Measurements from ENCODE around the gene TBC1D22A.

The TBC1D22A gene

GRCh38 chr22:46891382-46891951, 129.0 kb downstream of the TBC1D22A start:
- no peak for ATAC-seq

GRCh38 chr22:46892866-46893265, 130.4 kb downstream of the TBC1D22A start:
- no peak for ATAC-seq

- ATAC-seq, result no peak
These were observed 131.0 kb downstream of the TBC1D22A start for GRCh38 chr22:46893281-46894020.

DNA sequence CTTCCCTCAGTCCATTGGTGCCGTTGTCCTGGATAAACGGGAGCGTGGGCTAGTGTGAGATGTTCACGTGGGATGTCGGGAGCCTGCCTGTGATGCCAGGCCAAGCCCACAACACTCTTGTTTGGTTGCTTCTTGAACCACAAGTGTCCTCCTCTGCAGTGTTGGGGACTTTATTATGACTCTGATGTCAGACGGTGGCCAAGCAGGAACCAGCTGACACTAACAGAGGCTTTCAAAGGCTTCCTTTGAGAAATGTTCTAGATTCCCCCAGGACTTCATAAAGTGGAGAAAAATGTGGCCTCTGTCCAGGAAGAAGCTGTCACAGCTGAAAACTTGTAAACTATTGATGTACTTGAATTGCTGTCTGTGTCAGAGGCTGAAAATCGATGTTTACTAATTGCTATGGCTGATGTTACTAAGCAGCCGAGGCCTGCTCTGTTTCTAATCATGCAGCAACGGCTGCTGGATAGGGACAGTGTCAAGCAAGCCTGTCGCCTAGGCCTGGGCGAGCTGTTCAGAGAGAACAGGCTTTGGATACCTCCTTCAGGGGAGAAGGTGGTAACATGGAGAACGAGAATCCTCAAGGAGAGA, 131.7 kb downstream of the TBC1D22A start:
- no peak for ATAC-seq

DNA sequence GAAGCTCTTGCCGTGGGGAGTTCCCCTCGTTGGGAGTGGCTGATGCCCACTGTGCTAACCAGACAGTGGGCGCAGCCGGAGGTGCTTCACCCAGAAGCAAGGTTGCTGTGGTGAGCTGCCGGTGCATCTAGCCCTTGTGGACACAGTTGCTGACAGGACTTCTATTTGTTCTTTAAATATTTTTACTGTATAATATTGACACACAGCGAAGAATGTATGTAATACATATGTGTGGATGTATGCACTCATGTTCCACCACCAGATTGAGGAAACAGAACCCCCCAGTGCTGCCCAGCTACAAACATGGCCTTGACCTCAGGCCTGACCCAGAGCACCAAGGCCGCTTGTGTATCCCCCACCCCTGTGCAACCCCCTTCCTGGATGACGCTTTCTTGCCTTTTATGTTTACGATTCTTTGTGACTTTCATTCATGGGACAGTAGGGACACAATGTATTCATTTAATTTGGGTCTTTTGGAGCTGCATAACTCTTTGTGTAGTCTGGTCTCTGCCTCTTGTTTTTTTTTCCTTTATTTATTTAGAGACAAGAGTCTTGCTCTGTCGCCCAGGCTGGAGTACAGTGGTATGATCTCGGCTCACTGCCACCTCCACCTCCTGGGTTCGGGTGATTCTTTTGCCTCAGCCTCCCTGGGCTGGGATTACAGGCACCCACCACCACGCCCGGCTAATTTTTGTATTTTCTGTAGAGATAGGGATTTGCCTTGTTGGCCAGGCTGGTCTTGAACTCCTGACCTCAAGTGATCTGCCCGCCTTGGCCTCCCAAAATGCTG, 132.6 kb downstream of the TBC1D22A start:
- no peak for ATAC-seq

GRCh38 chr22:46895753-46896152, 133.3 kb downstream of the TBC1D22A start:
- ATAC-seq, result no peak

- no peak for ATAC-seq
These were observed 133.7 kb downstream of the TBC1D22A start for GRCh38 chr22:46896166-46896565.

DNA sequence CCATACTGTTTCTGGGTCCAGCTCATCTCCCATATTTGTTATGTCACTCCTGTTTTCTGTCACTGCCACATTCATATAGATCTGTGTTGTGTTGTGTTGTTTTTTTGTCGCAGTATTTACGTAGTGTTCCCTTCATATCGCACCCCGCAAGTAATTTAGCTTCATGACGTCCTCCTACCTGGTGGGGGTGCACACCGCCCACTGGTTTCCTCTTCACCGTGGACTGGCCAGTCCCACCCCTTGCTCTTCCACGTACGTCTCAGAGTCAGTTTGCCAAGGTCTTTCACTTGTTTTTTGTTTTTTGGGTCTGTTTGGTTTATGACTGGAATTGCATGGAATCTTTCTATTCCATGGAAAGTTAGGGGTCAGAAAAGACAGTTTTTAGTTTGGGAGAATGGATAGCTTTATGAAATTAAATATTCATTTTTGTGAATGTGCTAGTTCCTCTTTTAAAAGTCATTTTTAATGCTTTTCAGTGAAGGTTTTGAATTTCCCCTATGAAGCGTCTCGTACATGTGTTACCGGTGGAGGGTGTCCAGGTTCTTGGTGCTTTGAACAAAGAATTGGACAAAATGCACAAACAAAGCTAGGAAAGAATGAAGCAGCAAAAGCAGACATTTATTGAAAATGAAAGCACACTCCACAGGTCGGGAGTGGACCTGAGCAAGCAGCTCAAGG, 134.3 kb downstream of the TBC1D22A start:
- no peak for ATAC-seq

DNA sequence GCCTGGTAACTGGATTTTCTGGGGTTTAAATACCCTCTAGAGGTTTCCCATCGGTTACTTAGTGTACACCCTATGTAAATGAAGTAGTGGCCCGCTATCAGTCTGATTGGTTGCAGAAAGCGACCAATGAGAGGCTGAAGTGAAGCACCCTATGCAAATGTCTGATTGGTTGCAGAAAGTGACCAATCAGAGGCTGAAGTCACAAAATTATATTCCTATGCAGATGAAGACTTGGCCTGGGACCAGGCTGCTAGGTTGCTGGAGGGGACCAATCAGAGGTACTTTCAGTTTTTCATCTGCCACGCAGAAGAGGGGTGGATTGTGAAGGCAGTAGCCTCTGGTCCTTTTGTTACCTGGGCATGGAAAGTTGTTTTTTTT, 134.8 kb downstream of the TBC1D22A start:
- no peak for ATAC-seq

DNA sequence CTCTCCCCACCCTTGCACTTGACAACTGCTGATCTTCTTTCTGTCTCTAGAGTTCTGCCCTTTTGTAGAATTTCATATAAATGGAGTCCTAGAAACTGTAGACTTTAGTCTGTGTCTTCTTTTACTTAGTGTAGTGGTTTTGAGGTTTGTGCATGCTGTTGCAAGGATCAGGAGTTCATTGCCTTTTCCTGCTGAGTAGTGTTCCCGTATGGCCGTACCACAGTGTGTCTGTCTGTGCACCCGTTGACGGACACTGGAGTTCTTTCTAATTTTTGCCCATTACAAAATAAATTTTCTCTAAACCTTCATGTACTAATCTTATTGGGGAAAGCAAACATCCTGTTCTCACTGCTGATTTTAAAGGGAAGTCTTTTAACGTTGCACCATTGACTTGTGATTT, 138.1 kb downstream of the TBC1D22A start:
- ATAC-seq, result no peak

DNA sequence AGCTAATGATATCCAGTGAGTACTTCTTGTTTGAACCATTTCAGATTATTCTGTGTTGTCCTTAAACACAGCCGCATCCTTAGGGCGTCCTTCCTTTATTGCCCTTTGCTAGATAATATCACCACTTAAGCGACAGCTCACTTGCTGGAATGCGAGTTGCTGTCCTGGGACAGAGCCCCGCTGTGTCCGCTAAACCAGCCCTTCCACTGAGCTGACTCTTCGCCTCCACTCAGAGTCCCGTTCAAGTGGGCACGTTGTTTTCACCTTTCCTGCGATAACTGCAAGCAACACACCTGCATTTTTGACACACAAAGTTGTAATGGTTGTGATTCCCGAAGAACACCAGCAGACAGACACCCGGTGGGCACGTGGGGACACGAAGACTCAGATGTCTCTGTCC, 140.0 kb downstream of the TBC1D22A start:
- ATAC-seq, result no peak

GRCh38 chr22:46902998-46903916, 140.8 kb downstream of the TBC1D22A start:
- ATAC-seq, result no peak

GRCh38 chr22:46905415-46905814, 143.0 kb downstream of the TBC1D22A start:
- no peak for ATAC-seq

GRCh38 chr22:46905834-46906233, 143.4 kb downstream of the TBC1D22A start:
- ATAC-seq, result no peak

DNA sequence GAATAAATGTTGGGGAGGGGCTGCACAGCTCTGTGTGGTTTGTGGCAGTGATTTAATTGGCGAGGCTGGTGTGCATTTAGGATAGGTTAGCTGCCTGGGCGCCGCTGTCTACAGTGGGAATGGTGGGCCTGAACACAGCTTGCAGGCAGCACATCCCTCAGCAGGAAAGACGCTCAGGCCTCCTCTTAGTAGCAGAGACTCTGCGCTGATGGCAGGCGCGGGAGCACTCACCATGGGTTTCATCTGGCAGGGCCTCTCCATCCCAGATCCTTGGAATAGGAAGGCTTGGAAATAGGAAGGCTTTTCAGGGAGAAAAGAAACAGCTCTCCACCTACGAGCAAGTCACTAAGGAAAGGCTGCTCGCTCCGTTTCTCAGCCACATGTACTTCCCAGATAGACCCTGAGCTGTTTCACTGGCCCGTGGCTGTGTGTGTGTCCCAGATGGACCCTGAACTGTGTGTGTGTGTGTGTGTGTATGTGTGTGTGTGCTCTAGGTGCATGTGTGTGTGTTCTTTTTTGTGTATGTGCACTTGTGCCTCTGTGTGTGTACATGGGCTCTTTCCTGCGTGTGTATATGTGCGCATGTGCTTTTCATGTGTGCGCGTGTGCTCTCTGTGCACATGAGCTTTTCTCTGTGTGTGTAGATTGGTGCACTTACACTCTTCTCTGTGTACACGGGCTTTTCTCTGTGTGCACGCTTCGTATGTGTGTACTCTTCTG, 144.0 kb downstream of the TBC1D22A start:
- no peak for ATAC-seq

DNA sequence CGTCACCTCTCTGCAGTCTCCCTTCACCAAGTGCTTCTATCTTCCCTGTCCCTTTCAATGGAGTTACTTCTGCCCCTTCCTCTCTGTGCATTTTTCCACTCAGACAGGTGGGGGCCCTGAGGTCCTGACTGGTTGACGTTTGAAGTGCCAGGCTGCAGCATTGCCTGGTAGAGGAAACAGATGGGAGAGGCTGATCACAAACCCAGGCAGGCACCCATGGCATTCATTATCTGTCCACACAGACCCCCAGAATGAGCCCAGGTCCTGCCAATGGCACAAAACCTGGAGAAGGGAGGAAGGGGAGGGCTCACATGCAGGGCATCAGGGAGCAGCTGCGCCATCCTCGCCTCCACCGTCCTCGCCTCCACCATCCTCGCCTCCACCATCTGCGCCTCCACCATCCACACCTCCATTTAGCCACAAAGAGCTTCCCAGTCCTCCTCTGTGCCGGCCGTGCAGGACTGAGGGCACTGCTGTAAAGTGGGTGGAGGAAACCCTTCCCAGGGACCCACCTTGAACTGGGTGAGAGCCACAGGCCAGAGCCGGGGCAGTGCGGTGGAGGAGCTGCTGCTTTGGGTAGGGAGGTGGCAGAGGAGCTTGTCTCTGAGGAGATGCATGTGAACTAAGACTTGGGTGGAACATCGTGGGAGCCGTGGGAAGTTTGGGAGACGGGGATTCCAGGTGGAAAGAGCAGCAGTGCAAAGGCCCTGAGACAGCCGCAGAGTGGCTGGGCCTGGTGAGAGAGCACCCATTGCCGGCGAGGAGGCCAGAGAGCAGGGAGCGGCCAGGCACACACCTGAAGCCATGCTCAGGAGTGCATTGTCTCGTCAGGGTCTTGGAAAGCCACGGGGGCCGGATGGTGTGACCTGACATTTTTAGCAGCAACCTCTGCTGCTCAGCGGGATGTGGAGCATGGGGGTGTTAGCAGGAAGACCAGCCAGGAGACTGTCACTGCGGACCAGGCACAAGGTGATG, 145.1 kb downstream of the TBC1D22A start:
- ATAC-seq, result no peak

DNA sequence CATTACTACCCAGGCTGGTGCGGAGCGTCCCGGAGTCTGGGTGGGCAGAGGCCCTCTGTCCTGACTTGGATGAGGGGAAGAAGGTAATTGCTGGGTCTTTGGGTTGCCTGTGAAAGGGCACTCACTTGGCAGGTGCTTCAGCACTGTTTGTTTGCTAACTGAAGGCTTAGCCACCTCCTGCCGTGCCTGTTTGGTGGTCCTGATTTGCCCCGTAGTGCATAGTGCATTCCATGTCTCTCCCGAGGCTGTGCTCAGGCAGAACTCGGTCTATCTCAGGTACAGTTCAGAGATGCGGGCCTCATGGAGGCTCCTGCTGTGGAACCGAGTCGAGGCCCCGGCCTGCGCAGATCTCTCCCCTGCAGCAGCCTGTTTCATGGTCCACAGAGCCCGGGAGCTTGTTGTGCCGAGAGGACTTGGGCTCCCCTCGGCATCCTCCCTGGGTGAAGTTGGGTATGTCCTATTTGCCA, 146.2 kb downstream of the TBC1D22A start:
- ATAC-seq, result no peak

DNA sequence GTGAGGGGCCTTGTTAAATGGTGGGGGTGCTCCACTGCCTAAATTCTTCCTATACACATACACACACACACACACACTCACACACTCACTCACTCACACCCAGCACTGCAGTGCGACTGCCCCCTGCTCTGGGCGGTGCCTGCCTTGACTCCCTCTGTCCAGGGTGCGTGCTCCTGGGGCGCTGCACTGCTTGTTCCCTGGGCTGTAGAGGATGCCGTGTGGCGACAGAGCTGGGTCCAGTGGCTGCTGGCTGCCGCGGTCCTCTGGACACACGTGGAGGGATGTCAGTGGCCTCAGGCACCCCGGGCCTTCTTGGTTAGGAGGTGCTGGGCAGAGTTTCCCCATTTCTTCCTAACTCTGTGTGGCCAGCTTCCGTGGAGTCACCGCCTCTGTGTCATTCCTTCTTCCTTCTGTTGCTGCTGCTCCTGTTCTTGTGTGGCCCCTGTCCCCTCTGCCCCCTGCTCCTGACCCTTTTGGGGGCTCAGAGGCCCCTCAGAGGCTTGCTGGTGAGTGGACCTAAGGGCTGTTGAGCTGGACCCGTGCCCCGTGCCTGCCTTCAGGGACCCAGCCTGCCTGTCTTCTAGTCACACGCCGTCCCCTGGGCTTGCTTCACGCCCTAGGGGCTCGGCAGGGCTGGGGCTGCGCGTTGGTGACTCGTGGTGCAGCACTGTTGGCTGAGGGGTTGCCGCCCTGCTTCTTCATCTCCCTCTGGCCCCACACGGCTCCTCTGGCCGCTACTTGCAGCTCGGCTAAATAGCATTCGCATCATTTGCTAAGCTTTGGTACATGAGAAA, 147.0 kb downstream of the TBC1D22A start:
- no peak for ATAC-seq

- no peak for ATAC-seq
These were observed 148.2 kb downstream of the TBC1D22A start for GRCh38 chr22:46910624-46911023.
